Measurements from ENCODE around the gene ANKRD33B. TPM values are rescaled to one million over a fixed set of nuclear protein-coding genes. Genes with fewer than 3 reads are reported as not detected.
"Not testable (repeated sequence)": the region's sequence is repeated elsewhere in the genome, so short reads cannot be mapped to it uniquely, and the experiment has no call there.

ANKRD33B gene
- total RNA-seq, 6 experiments from 2014 or later: 6.3 to 13.2 (median 11.9) TPM

GRCh38 chr5:10567781-10568321 is 4.0 kb downstream of the ANKRD33B start:
- no peak for TF ChIP-seq CTCF (IDR thresholded peaks at IDR 0.05)
- DNase-seq: peak; percentile 49
- no peaks in the 10 kb centered on the region for H3K27me3 Mint-ChIP-seq (ENCODE audit: insufficient read depth)

GRCh38 chr5:10570540-10570939 is 6.7 kb downstream of the ANKRD33B start:
- H3K4me3 Mint-ChIP-seq; H3K27ac Mint-ChIP-seq; H3K27me3 Mint-ChIP-seq (ENCODE audit: insufficient read depth); DNase-seq; H3K9me3 Mint-ChIP-seq; H3K36me3 Mint-ChIP-seq (ENCODE audit: low read depth): not testable (repeated sequence)
- peaks cover 28% of the 10 kb centered on the region for H3K4me1 Mint-ChIP-seq (ENCODE audit: low read depth)

More at GRCh38 chr5:10567781-10568321, 4.0 kb downstream of the ANKRD33B start:
- H3K27ac Mint-ChIP-seq: peak overlapping the region; percentile 30
- no peaks in the 10 kb centered on the region for H3K36me3 Mint-ChIP-seq (ENCODE audit: low read depth)
- no peak overlapping the region for H3K4me3 Mint-ChIP-seq
- H3K4me1 Mint-ChIP-seq (ENCODE audit: low read depth): peaks cover 33% of the 10 kb centered on the region
- no peaks in the 10 kb centered on the region for H3K9me3 Mint-ChIP-seq

- peaks cover 23% of the 10 kb centered on the region for H3K4me1 Mint-ChIP-seq (ENCODE audit: low read depth)
- peaks cover 6% of the 10 kb centered on the region; the same call in 1 of the 2 replicates for H3K36me3 Mint-ChIP-seq (ENCODE audit: low read depth)
Observed at GRCh38 chr5:10572451-10572850, 8.6 kb downstream of the ANKRD33B start.

GRCh38 chr5:10573487-10574145 is 9.7 kb downstream of the ANKRD33B start:
- no peak for DNase-seq

More at GRCh38 chr5:10572451-10572850, 8.6 kb downstream of the ANKRD33B start:
- Mint-ChIP-seq H3K27ac (no peak overlapping the region), H3K9me3 (no peaks in the 10 kb centered on the region), H3K4me3 (no peak overlapping the region), H3K27me3 (ENCODE audit: insufficient read depth) (no peaks in the 10 kb centered on the region; the same call in 1 of the 2 replicates)
- no peak for TF ChIP-seq CTCF (IDR thresholded peaks at IDR 0.05)
- DNase-seq: no peak

GRCh38 chr5:10574879-10575278 is 11.0 kb downstream of the ANKRD33B start:
- peaks cover 25% of the 10 kb centered on the region for H3K4me1 Mint-ChIP-seq (ENCODE audit: low read depth)
- DNase-seq; H3K27me3 Mint-ChIP-seq (ENCODE audit: insufficient read depth); H3K4me3 Mint-ChIP-seq; H3K27ac Mint-ChIP-seq; H3K9me3 Mint-ChIP-seq; H3K36me3 Mint-ChIP-seq (ENCODE audit: low read depth): not testable (repeated sequence)

More at GRCh38 chr5:10573487-10574145, 9.7 kb downstream of the ANKRD33B start:
- no peak overlapping the region for H3K4me3 Mint-ChIP-seq
- no peaks in the 10 kb centered on the region; the same call in 1 of the 2 replicates for H3K27me3 Mint-ChIP-seq (ENCODE audit: insufficient read depth)
- peaks cover 6% of the 10 kb centered on the region; the same call in 1 of the 2 replicates for H3K36me3 Mint-ChIP-seq (ENCODE audit: low read depth)
- TF ChIP-seq CTCF (IDR thresholded peaks at IDR 0.05): no peak
- H3K27ac Mint-ChIP-seq: peak overlapping the region; percentile 4; the same call in 1 of the 2 replicates
- H3K4me1 Mint-ChIP-seq (ENCODE audit: low read depth): peaks cover 22% of the 10 kb centered on the region
- no peaks in the 10 kb centered on the region for H3K9me3 Mint-ChIP-seq

- Mint-ChIP-seq H3K4me1 (ENCODE audit: low read depth) (peaks cover 36% of the 10 kb centered on the region), H3K27me3 (ENCODE audit: insufficient read depth) (no peaks in the 10 kb centered on the region; the same call in 1 of the 2 replicates), H3K4me3 (no peak overlapping the region), H3K27ac (no peak overlapping the region; the same call in 1 of the 2 replicates), H3K36me3 (ENCODE audit: low read depth) (peaks cover 6% of the 10 kb centered on the region; the same call in 1 of the 2 replicates), H3K9me3 (no peaks in the 10 kb centered on the region)
- no peak for TF ChIP-seq CTCF (IDR thresholded peaks at IDR 0.05)
- DNase-seq: no peak
Observed at GRCh38 chr5:10576121-10576789, 12.4 kb downstream of the ANKRD33B start.

Measured in HFFc6 (cell line).